GM12875 (cell line): ENCODE measurements around the gene EVX2.

Experiments
- H3K4me3 ChIP-seq: one replicate; pipeline ENCODE4 v1.5.1; 2011; ENCODE audit warnings: low read depth, low read length, control low read depth
- CTCF ChIP-seq: IDR thresholded peaks from 2 replicates; pipeline ENCODE4 v1.5.1; 2011; ENCODE audit warnings: low read depth, mild to moderate bottlenecking, control low read depth, inconsistent platforms, low read length, moderate library complexity, borderline replicate concordance; ENCODE audit not compliant: insufficient read depth

The EVX2 gene

GRCh38 chr2:176121190-176122051 lies 37.7 kb upstream of the EVX2 start:
- no peak overlapping the region for H3K4me3 ChIP-seq
- no peak for TF ChIP-seq CTCF

- no peak for TF ChIP-seq CTCF
Measured at GRCh38 chr2:176120364-176121189, 36.8 kb upstream of the EVX2 start.

GRCh38 chr2:176118601-176119339 lies 35.0 kb upstream of the EVX2 start:
- no peak overlapping the region for H3K4me3 ChIP-seq
- peak; percentile 64; the same call in 1 of the 2 replicates for TF ChIP-seq CTCF

More at GRCh38 chr2:176120364-176121189, 36.8 kb upstream of the EVX2 start:
- H3K4me3 ChIP-seq, result no peak overlapping the region

- no peak for TF ChIP-seq CTCF
- no peak overlapping the region for H3K4me3 ChIP-seq
Measured at GRCh38 chr2:176117823-176118371, 34.1 kb upstream of the EVX2 start.

- no peak for TF ChIP-seq CTCF
- no peak overlapping the region for H3K4me3 ChIP-seq
Measured at GRCh38 chr2:176117162-176117822, 33.5 kb upstream of the EVX2 start.

- no peak within 1 kb of the TSS for H3K4me3 ChIP-seq
- TF ChIP-seq CTCF, result no peak
Measured at GRCh38 chr2:176115883-176116813, 32.4 kb upstream of the EVX2 start, which contains the start of gene HOXD10. HOXD10 (plus strand) TSS chr2:176116778; CDS start chr2:176116834, 56 bp downstream.
